Fibroblast of lung (primary cell): Measurements from ENCODE around the gene GPR176. TPM values are rescaled to one million over a fixed set of nuclear protein-coding genes. Genes with fewer than 3 reads are reported as not detected.
A peak's percentile ranks its signal among the peaks of the same experiment; 100 is the strongest.

Experiments used
- DNase-seq, 2 donors: peaks; one replicate each; pipeline versions ENCODE4 v3.0.0 to v3.0.0-alpha.2; 2010; ENCODE audit warnings: low read depth in 2 of 2
- H2AFZ ChIP-seq: 2 replicates; pipeline ENCODE4 v1.5.1; 2012; ENCODE audit warnings: low read length, control low read depth, inconsistent platforms
- H3K27ac ChIP-seq: 2 replicates; pipeline ENCODE4 v1.5.1; 2011; ENCODE audit warnings: low read length, control low read depth; ENCODE audit not compliant: insufficient read depth
- H3K27me3 ChIP-seq: 2 replicates; pipeline ENCODE4 v1.5.1; 2011; ENCODE audit warnings: mild to moderate bottlenecking, low read length; ENCODE audit not compliant: control insufficient read depth, insufficient read depth
- H3K36me3 ChIP-seq: 2 replicates; pipeline ENCODE4 v1.5.1; 2011; ENCODE audit warnings: low read length; ENCODE audit not compliant: control insufficient read depth, insufficient read depth
- H3K4me1 ChIP-seq: 2 replicates; pipeline ENCODE4 v1.5.1; 2011; ENCODE audit warnings: low read length; ENCODE audit not compliant: control insufficient read depth, insufficient read depth; ENCODE audit errors: extremely low read depth
- H3K4me2 ChIP-seq: 2 replicates; pipeline ENCODE4 v1.5.1; 2011; ENCODE audit warnings: low read length, control low read depth; ENCODE audit not compliant: insufficient read depth; ENCODE audit errors: extremely low read depth
- H3K4me3 ChIP-seq, 4 experiments: fragments of 200-600 bp in 1 of 4; sonication (generic) in 1 of 4; replicated peaks in 1 of 4; 2 replicates each; pipeline ENCODE4 v1.5.1; 2011 to 2016; ENCODE audit warnings: low read length in 4 of 4, low read depth in 3 of 4, mild to moderate bottlenecking in 3 of 4, control low read depth in 2 of 4, inconsistent platforms in 1 of 4, mixed read lengths in 1 of 4; ENCODE audit not compliant: insufficient read depth in 1 of 4; ENCODE audit errors: control extremely low read depth in 1 of 4
- H3K79me2 ChIP-seq: 2 replicates; pipeline ENCODE4 v1.5.1; 2012; ENCODE audit warnings: mild to moderate bottlenecking, low read length, inconsistent platforms; ENCODE audit not compliant: control insufficient read depth, insufficient read depth
- H3K9ac ChIP-seq: 2 replicates; pipeline ENCODE4 v1.5.1; 2011; ENCODE audit warnings: mild to moderate bottlenecking, low read length, control low read depth; ENCODE audit not compliant: insufficient read depth
- H3K9me3 ChIP-seq: 2 replicates; pipeline ENCODE4 v1.5.1; 2012; ENCODE audit warnings: low read depth, low read length; ENCODE audit not compliant: control insufficient read depth, insufficient read depth
- H4K20me1 ChIP-seq: 2 replicates; pipeline ENCODE4 v1.5.1; 2011; ENCODE audit warnings: low read length; ENCODE audit not compliant: control insufficient read depth, insufficient read depth; ENCODE audit errors: extremely low read depth
- EZH2 ChIP-seq: IDR thresholded peaks from 2 replicates; pipeline ENCODE4 v1.5.1; 2012; ENCODE audit warnings: low read length, control low read depth, mild to moderate bottlenecking; ENCODE audit errors: missing control alignments
- polyA plus RNA-seq, 2 donors: library from polyadenylated mRNA; depleted of rRNA in 1 of 2; stranded (reverse) in 1 of 2; unstranded in 1 of 2; fragments of >200 nt; gene quantifications; 2 replicates each; pipeline ENCODE4 v1.2.1, GENCODE V29; 2011 to 2012; ENCODE audit warnings: missing spikeins in 1 of 2
- total RNA-seq: library from RNA; depleted of rRNA; stranded (reverse); fragments of >200 nt; gene quantifications from 2 replicates; pipeline ENCODE4 v1.2.1, GENCODE V29; 2014
- TF ChIP-seq, protein P1 (sequence below), 2 donors: IDR thresholded peaks in 1 of 2; conservative IDR thresholded peaks in 1 of 2; 1 replicate in 1 of 2; 2 replicates in 1 of 2; pipeline ENCODE4 v1.5.1; 2011 to 2012; ENCODE audit warnings: low read length in 2 of 2, control low read depth in 1 of 2, inconsistent platforms in 1 of 2, low read depth in 1 of 2, mild to moderate bottlenecking in 1 of 2

GPR176 gene
- total and polyA plus RNA-seq, 2 donors (not counting 1 experiment from before 2014, with no cell fraction given), result 124 to 179 TPM

DNA sequence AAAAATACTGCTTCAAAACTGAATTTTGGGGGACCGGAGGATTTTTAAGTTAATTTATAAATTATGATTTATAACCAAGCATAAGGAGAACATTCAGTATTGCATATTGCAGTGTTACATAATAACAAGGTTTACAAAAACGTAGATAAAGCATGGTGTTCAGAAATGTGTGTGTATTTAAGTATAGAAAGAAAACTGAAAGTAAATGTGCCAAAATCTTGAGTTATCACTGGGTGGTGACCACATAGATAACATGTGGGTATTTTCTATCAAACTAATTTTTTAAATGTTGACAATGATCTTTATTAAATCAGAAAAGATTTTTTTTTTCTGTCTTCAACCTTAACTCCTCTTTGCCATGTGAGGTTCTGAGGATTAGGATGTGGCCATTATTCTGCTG lies 46.5 kb upstream of the GPR176 start:
- DNase-seq, result no peak
- Histone ChIP-seq H3K27me3 (no peaks in the 10 kb centered on the region), H3K4me1 (no peaks in the 10 kb centered on the region), H3K79me2 (peaks cover 2% of the 10 kb centered on the region), H3K9me3 (no peaks in the 10 kb centered on the region), H4K20me1 (no peaks in the 10 kb centered on the region), H3K4me2 (no peak overlapping the region), H3K9ac (no peak overlapping the region), H2AFZ (no peak overlapping the region), H3K27ac (no peak overlapping the region), H3K4me3 (no peak overlapping the region), H3K36me3 (peaks cover 13% of the 10 kb centered on the region)
- TF ChIP-seq, protein P1, sequence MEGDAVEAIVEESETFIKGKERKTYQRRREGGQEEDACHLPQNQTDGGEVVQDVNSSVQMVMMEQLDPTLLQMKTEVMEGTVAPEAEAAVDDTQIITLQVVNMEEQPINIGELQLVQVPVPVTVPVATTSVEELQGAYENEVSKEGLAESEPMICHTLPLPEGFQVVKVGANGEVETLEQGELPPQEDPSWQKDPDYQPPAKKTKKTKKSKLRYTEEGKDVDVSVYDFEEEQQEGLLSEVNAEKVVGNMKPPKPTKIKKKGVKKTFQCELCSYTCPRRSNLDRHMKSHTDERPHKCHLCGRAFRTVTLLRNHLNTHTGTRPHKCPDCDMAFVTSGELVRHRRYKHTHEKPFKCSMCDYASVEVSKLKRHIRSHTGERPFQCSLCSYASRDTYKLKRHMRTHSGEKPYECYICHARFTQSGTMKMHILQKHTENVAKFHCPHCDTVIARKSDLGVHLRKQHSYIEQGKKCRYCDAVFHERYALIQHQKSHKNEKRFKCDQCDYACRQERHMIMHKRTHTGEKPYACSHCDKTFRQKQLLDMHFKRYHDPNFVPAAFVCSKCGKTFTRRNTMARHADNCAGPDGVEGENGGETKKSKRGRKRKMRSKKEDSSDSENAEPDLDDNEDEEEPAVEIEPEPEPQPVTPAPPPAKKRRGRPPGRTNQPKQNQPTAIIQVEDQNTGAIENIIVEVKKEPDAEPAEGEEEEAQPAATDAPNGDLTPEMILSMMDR (conservative IDR thresholded peaks at IDR 0.05 in 1 of 2, IDR thresholded peaks at IDR 0.05 in 1 of 2; ENCODE audit: low read depth in 1 of 2, low read length in 2 of 2), result no peak
- TF ChIP-seq EZH2, result no peak

DNA sequence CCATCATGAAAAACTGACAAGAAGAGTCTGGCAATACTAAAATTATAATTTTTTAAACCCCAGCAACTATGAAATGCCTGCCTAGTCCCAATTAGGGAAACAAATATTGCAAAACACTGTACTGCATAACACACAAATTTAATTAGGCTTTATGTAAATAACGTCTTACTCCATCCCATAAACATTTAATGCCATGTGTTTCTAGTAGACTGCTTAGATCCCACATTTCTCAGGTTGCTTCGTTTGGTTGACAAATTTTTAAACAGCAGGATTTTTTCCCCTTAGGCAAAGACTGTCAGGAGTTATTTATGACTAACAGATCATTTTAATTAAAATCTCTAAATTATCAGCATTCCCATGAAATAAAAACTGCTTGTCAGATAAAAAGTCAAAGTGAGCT lies 43.7 kb upstream of the GPR176 start:
- Histone ChIP-seq H3K4me3 (no peak overlapping the region), H3K9me3 (no peaks in the 10 kb centered on the region), H3K79me2 (no peaks in the 10 kb centered on the region), H3K9ac (no peak overlapping the region), H2AFZ (no peak overlapping the region), H4K20me1 (no peaks in the 10 kb centered on the region), H3K27me3 (no peaks in the 10 kb centered on the region), H3K4me2 (no peak overlapping the region), H3K27ac (no peak overlapping the region), H3K4me1 (no peaks in the 10 kb centered on the region), H3K36me3 (peaks cover 13% of the 10 kb centered on the region)
- no peak for DNase-seq
- no peak for TF ChIP-seq EZH2
- TF ChIP-seq, protein P1 (conservative IDR thresholded peaks at IDR 0.05 in 1 of 2, IDR thresholded peaks at IDR 0.05 in 1 of 2; ENCODE audit: low read depth in 1 of 2, low read length in 2 of 2), result no peak

DNA sequence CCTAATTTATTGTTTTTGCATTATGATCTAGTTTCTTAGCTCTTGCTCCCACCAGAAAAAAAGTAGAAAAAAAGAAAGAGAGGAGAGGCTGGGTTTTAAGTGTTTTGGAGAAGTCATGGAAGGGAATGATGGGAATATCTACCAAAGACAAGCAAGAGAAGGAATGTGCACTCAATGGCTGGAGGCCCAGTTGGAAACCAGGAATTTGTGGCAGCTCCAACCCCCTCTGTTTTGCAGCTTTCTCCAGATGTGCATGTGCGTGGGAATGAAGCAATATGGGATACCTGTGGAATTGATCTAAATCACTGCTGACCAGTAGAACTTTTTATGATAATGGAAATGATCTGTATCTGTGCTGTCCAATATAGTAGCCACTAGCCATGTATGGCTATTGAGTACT lies 41.0 kb upstream of the GPR176 start:
- peaks cover 7% of the 10 kb centered on the region for H3K36me3 ChIP-seq
- H2AFZ ChIP-seq, result no peak overlapping the region
- H3K27me3 ChIP-seq, result no peaks in the 10 kb centered on the region
- no peaks in the 10 kb centered on the region for H3K4me1 ChIP-seq
- H4K20me1 ChIP-seq, result no peaks in the 10 kb centered on the region
- H3K4me3 ChIP-seq, result no peak overlapping the region
- H3K9me3 ChIP-seq, result no peaks in the 10 kb centered on the region
- DNase-seq, result peak in 1 of 2 donors; percentile 13
- no peak overlapping the region for H3K27ac ChIP-seq
- H3K79me2 ChIP-seq, result no peaks in the 10 kb centered on the region
- H3K4me2 ChIP-seq, result no peak overlapping the region
- no peak for TF ChIP-seq EZH2
- TF ChIP-seq, protein P1 (conservative IDR thresholded peaks at IDR 0.05 in 1 of 2, IDR thresholded peaks at IDR 0.05 in 1 of 2; ENCODE audit: low read depth in 1 of 2, low read length in 2 of 2), result no peak
- H3K9ac ChIP-seq, result no peak overlapping the region
